ENCODE results near the gene PSMG3.

Gene PSMG3

DNA sequence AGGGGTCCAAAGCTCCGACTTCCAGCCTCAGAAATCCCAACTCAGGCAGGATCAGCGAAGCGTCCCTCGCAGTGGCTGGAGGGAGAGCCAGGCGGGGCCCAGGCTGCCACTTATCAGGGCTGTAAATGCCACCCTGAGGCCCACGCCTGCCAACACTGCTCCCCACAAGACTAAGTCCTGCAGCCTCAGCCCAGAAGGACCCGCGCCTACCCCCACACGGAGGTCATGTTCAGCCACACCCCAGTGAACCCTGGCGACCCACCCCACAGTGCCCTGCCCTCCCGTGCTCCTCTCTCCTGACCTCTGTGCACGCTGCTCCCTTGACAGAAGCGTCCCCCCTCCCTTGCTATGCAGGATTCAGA, 3.2 kb downstream of the PSMG3 start:
- DNase-seq: no peak
- TF ChIP-seq, protein P1, sequence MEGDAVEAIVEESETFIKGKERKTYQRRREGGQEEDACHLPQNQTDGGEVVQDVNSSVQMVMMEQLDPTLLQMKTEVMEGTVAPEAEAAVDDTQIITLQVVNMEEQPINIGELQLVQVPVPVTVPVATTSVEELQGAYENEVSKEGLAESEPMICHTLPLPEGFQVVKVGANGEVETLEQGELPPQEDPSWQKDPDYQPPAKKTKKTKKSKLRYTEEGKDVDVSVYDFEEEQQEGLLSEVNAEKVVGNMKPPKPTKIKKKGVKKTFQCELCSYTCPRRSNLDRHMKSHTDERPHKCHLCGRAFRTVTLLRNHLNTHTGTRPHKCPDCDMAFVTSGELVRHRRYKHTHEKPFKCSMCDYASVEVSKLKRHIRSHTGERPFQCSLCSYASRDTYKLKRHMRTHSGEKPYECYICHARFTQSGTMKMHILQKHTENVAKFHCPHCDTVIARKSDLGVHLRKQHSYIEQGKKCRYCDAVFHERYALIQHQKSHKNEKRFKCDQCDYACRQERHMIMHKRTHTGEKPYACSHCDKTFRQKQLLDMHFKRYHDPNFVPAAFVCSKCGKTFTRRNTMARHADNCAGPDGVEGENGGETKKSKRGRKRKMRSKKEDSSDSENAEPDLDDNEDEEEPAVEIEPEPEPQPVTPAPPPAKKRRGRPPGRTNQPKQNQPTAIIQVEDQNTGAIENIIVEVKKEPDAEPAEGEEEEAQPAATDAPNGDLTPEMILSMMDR (IDR thresholded peaks at IDR 0.05; ENCODE audit: low read depth, low read length): no peak
- Histone ChIP-seq H3K27me3 (ENCODE audit: insufficient read depth, low read depth, severe bottlenecking) (no peaks in the 10 kb centered on the region), H3K9me3 (ENCODE audit: severe bottlenecking) (no peaks in the 10 kb centered on the region), H3K36me3 (peaks cover 22% of the 10 kb centered on the region), H3K27ac (no peak overlapping the region), H3K4me3 (ENCODE audit: low read depth, low read length) (no peak overlapping the region)

DNA sequence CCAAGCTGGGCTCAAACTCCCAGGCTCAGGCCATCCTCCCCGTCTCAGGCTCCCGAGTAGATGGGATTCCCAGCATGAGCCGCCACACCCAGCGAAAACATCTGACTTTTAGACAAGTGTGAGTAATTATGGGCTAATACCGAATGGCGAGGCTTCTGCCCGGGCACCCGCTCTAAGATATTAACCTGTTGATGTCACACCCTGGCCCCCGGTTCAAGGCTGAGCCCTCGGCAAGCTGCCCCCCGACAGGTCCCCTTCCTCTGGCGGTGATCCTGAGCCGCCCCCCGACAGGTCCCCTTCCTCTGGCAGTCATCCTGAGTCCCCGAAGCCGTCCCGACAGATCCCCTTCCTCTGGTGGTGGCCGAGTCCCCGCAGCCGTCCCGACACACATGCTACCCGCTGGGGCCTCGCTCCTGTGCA, 5.2 kb downstream of the PSMG3 start:
- no peak overlapping the region for H3K4me3 ChIP-seq (ENCODE audit: low read depth, low read length)
- no peaks in the 10 kb centered on the region for H3K9me3 ChIP-seq (ENCODE audit: severe bottlenecking)
- no peak for DNase-seq
- TF ChIP-seq, protein P1 (IDR thresholded peaks at IDR 0.05; ENCODE audit: low read depth, low read length): no peak
- no peak overlapping the region for H3K27ac ChIP-seq
- H3K36me3 ChIP-seq: peaks cover 17% of the 10 kb centered on the region
- H3K27me3 ChIP-seq (ENCODE audit: insufficient read depth, low read depth, severe bottlenecking): no peaks in the 10 kb centered on the region

DNA sequence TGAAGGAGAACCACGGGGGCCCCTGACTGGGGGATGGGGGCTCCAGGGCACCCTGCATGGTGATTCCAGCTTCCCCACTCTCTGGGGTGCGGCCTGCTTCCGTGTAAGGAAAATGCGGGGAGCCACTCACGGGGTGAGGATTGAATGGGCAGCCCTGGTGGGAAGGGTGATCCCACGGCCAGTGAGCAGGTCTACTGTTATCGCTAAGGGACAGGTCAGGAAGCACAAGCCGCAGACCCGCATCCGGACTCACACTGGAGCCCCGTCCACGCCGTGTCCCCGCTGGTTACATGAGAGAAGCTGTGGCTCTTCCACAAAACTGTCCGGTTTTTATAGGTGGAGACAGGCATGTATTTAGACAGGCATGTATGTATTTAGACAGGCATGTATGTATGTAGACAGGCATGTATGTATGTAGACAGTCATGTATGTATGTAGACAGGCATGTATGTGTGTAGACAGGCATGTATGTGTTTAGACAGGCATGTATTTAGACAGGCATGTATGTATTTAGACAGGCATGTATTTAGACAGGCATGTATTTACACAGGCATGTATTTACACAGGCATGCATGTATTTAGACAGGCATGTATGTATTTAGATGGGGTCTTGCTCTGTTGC, 5.7 kb downstream of the PSMG3 start:
- no peak for DNase-seq
- no peaks in the 10 kb centered on the region for H3K9me3 ChIP-seq (ENCODE audit: severe bottlenecking)
- H3K4me3 ChIP-seq (ENCODE audit: low read depth, low read length): no peak overlapping the region
- H3K27ac ChIP-seq: no peak overlapping the region
- H3K36me3 ChIP-seq: peaks cover 17% of the 10 kb centered on the region
- H3K27me3 ChIP-seq (ENCODE audit: insufficient read depth, low read depth, severe bottlenecking): no peaks in the 10 kb centered on the region
- TF ChIP-seq, protein P1 (IDR thresholded peaks at IDR 0.05; ENCODE audit: low read depth, low read length): no peak

DNA sequence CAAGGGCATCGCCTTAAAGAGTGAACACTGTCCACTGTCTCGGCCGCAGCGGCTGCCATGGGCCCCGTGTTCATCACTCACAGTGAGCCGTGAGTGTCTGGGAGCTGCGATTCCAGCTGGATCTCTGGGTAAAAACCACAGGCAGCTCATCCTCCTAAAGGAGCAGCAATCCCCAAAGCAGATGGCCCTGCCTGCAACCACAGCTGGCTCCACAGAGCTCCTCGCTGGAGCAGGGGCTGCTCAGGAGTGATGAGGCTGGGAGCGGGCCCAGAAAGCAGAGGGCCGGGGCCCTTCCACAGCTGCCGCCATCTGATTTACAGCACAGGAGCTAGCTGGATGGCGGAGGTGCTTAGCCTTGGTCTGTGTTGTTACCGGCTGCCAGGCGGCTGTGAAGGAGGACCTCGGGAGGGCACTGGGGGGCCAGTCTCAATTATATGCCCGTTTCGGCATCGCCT, 7.2 kb downstream of the PSMG3 start:
- Histone ChIP-seq H3K4me3 (ENCODE audit: low read depth, low read length) (no peak overlapping the region), H3K27ac (peak overlapping the region; percentile 73), H3K36me3 (peaks cover 12% of the 10 kb centered on the region), H3K9me3 (ENCODE audit: severe bottlenecking) (no peaks in the 10 kb centered on the region), H3K27me3 (ENCODE audit: insufficient read depth, low read depth, severe bottlenecking) (no peaks in the 10 kb centered on the region)
- TF ChIP-seq, protein P1 (IDR thresholded peaks at IDR 0.05; ENCODE audit: low read depth, low read length): no peak
- peak; percentile 80 for DNase-seq

DNA sequence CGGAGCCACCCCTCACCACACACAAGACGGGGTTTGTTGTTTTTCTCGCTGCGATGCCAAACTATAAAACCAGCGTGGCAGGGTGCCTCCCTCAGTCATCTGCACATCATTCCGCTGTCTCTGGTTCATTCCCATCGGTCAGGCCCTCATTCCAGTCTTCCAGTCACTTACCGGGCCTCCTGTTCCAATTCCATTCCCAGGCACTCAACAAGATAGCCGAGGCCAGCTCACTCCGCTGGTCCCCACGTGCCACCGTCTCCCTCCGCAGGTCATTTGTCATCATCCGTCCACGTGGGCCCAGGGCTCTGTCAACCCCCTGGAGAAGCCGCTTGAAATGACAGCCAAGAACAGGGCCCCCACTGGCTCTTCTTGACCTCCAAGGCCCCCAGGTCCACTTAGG, 7.7 kb downstream of the PSMG3 start:
- TF ChIP-seq, protein P1 (IDR thresholded peaks at IDR 0.05; ENCODE audit: low read depth, low read length): no peak
- H3K27ac ChIP-seq: peak overlapping the region; percentile 73
- H3K9me3 ChIP-seq (ENCODE audit: severe bottlenecking): no peaks in the 10 kb centered on the region
- DNase-seq: no peak
- no peaks in the 10 kb centered on the region for H3K27me3 ChIP-seq (ENCODE audit: insufficient read depth, low read depth, severe bottlenecking)
- H3K4me3 ChIP-seq (ENCODE audit: low read depth, low read length): no peak overlapping the region
- H3K36me3 ChIP-seq: peaks cover 7% of the 10 kb centered on the region

Data from WERI-Rb-1 (cell line).